ENCODE results near the gene CCNF. TPM values are rescaled to one million over a fixed set of nuclear protein-coding genes. Genes with fewer than 3 reads are reported as not detected.

CCNF gene
- total RNA-seq, 4 donors from 2014 or later, result 1.2 to 2.5 (median 1.8) TPM

GRCh38 chr16:2500430-2500917, 71.2 kb downstream of the CCNF start:
- Histone ChIP-seq H3K27me3 (no peaks in the 10 kb centered on the region), H3K4me1 (peaks cover 43 to 61% of the 10 kb centered on the region in 2 donors), H3K9me3 (no peaks in the 10 kb centered on the region), H3K4me3 (replicated peaks in 1 of 3) (no peak overlapping the region), H3K27ac (peak overlapping the region in 1 of 3 donors; percentile 90), H3K36me3 (peaks cover 0 to 10% of the 10 kb centered on the region in 2 donors)
- intact Hi-C loops (cut with DNase I), result loop anchor here (5.0 kb wide), 3 partner anchors 73 to 303 kb away; partner anchors contain the start of genes ABCA3, CASKIN1 and CCNF
- no peak for DNase-seq
- WGBS, 2 donors, result 84 to 89% methylated on average over 9 to 16 of the region's 20 CpGs
- TF ChIP-seq POLR2A (IDR thresholded peaks at IDR 0.05) (no peak), CTCF (IDR thresholded peaks at IDR 0.05) (no peak)

- no peak overlapping the region for H3K4me3 ChIP-seq (replicated peaks in 1 of 3)
- intact Hi-C loops (cut with DNase I), result loop anchor here (5.0 kb wide), 3 partner anchors 74 to 304 kb away; partner anchors contain the start of genes ABCA3, CASKIN1 and CCNF
- no peaks in the 10 kb centered on the region for H3K9me3 ChIP-seq
- peak overlapping the region in 2 of 3 donors; percentile 12 to 90 for H3K27ac ChIP-seq
- peak; percentile 86 to 88 for DNase-seq
- 35 to 82% methylated on average over 7 to 18 of the region's 23 CpGs for WGBS, 2 donors
- peaks cover 0 to 8% of the 10 kb centered on the region in 2 donors for H3K36me3 ChIP-seq
- TF ChIP-seq POLR2A (IDR thresholded peaks at IDR 0.05) (peak in 1 of 2 donors; percentile 5), CTCF (IDR thresholded peaks at IDR 0.05) (peak; percentile 96 to 99 (median 98))
- H3K4me1 ChIP-seq, result peaks cover 43 to 61% of the 10 kb centered on the region in 2 donors
- H3K27me3 ChIP-seq, result no peaks in the 10 kb centered on the region
Observed at GRCh38 chr16:2500918-2501750, 71.9 kb downstream of the CCNF start.

- Histone ChIP-seq H3K4me3 (replicated peaks in 1 of 3) (no peak overlapping the region), H3K27ac (peak overlapping the region; percentile 13 to 90 (median 31)), H3K27me3 (no peaks in the 10 kb centered on the region), H3K9me3 (no peaks in the 10 kb centered on the region), H3K4me1 (peaks cover 42 to 55% of the 10 kb centered on the region in 2 donors), H3K36me3 (no peaks in the 10 kb centered on the region)
- WGBS, 2 donors, result 55 to 65% methylated on average over 14 to 17 of the region's 18 CpGs
- TF ChIP-seq CTCF (IDR thresholded peaks at IDR 0.05) (no peak), POLR2A (IDR thresholded peaks at IDR 0.05) (no peak)
- intact Hi-C loops (cut with DNase I), result loop anchor here (5.0 kb wide), 3 partner anchors 75 to 305 kb away; partner anchors contain the start of genes ABCA3, CASKIN1 and CCNF
- DNase-seq, result no peak
Observed at GRCh38 chr16:2501946-2502895, 73.0 kb downstream of the CCNF start.

GRCh38 chr16:2505695-2506094, 76.4 kb downstream of the CCNF start:
- Histone ChIP-seq H3K36me3 (no peaks in the 10 kb centered on the region), H3K27ac (no peak overlapping the region), H3K27me3 (no peaks in the 10 kb centered on the region), H3K9me3 (no peaks in the 10 kb centered on the region), H3K4me1 (peaks cover 17 to 22% of the 10 kb centered on the region in 2 donors), H3K4me3 (replicated peaks in 1 of 3) (no peak overlapping the region)
- DNase-seq, result no peak
- intact Hi-C loops (cut with DNase I), result no loop called here
- WGBS, 2 donors, result 90 to 91% methylated on average over 14 of the region's 14 CpGs
- no peak for TF ChIP-seq POLR2A (IDR thresholded peaks at IDR 0.05)
- no peak for TF ChIP-seq CTCF (IDR thresholded peaks at IDR 0.05)

All from thyroid gland (tissue), 4 donors.